Trophoblast cell (in vitro differentiated cells and primary cell): Measurements from ENCODE around the gene SCAMP5.

ENCODE experiments used
- DNase-seq, 2 donors: peaks; one replicate each; pipeline ENCODE4 v3.0.0-alpha.2; 2016
- H2AFZ ChIP-seq: 2 replicates; pipeline ENCODE4 v1.6.1; 2013; ENCODE audit warnings: low read length, moderate library complexity, mild to moderate bottlenecking; ENCODE audit not compliant: insufficient read depth, poor library complexity
- H2AK5ac ChIP-seq: 2 replicates; pipeline ENCODE4 v1.6.1; 2013; ENCODE audit warnings: mild to moderate bottlenecking, low read length
- H2BK120ac ChIP-seq: 2 replicates; pipeline ENCODE4 v1.6.1; 2013; ENCODE audit warnings: low read length, mild to moderate bottlenecking, moderate library complexity; ENCODE audit not compliant: insufficient read depth, poor library complexity
- H2BK12ac ChIP-seq: 2 replicates; pipeline ENCODE4 v1.6.1; 2013; ENCODE audit warnings: mild to moderate bottlenecking, low read length, moderate library complexity
- H2BK5ac ChIP-seq: 2 replicates; pipeline ENCODE4 v1.6.1; 2013; ENCODE audit warnings: low read length, low read depth, moderate library complexity, mild to moderate bottlenecking; ENCODE audit not compliant: poor library complexity
- H3K14ac ChIP-seq: 2 replicates; pipeline ENCODE4 v1.6.1; 2013; ENCODE audit warnings: mild to moderate bottlenecking, low read length
- H3K18ac ChIP-seq: 2 replicates; pipeline ENCODE4 v1.6.1; 2013; ENCODE audit warnings: mild to moderate bottlenecking, low read length
- H3K23ac ChIP-seq: 2 replicates; pipeline ENCODE4 v1.6.1; 2013; ENCODE audit warnings: low read length
- H3K27ac ChIP-seq: 2 replicates; pipeline ENCODE4 v1.5.1; 2013; ENCODE audit warnings: low read depth, mild to moderate bottlenecking, inconsistent platforms, low read length, moderate library complexity
- H3K27me3 ChIP-seq: 2 replicates; pipeline ENCODE4 v1.6.1; 2013; ENCODE audit warnings: inconsistent platforms, mild to moderate bottlenecking, low read length, moderate library complexity; ENCODE audit not compliant: insufficient read depth
- H3K36me3 ChIP-seq, 2 experiments: 1 replicate in 1 of 2; 2 replicates in 1 of 2; pipeline ENCODE4 v1.6.1; 2013; ENCODE audit warnings: low read length in 2 of 2, mild to moderate bottlenecking in 2 of 2, moderate library complexity in 1 of 2; ENCODE audit not compliant: insufficient read depth in 2 of 2, control insufficient read depth in 1 of 2
- H3K4ac ChIP-seq: 2 replicates; pipeline ENCODE4 v1.6.1; 2013; ENCODE audit warnings: low read depth, mild to moderate bottlenecking, low read length, moderate library complexity
- H3K4me1 ChIP-seq, 2 experiments: 1 replicate in 1 of 2; 2 replicates in 1 of 2; pipeline ENCODE4 v1.6.1; 2013; ENCODE audit warnings: low read length in 2 of 2, mild to moderate bottlenecking in 2 of 2, moderate library complexity in 1 of 2; ENCODE audit not compliant: insufficient read depth in 2 of 2, control insufficient read depth in 1 of 2
- H3K4me2 ChIP-seq: 2 replicates; pipeline ENCODE4 v1.6.1; 2013; ENCODE audit warnings: inconsistent platforms, mild to moderate bottlenecking, low read length, moderate library complexity
- H3K4me3 ChIP-seq: 2 replicates; pipeline ENCODE4 v1.5.1; 2013; ENCODE audit warnings: mild to moderate bottlenecking, low read depth, low read length, inconsistent platforms
- H3K79me1 ChIP-seq: one replicate; pipeline ENCODE4 v1.6.1; 2013; ENCODE audit warnings: low read length
- H3K79me2 ChIP-seq: 2 replicates; pipeline ENCODE4 v1.6.1; 2013; ENCODE audit warnings: low read length, mild to moderate bottlenecking; ENCODE audit not compliant: control insufficient read depth, insufficient read depth, poor library complexity
- H3K9ac ChIP-seq: 2 replicates; pipeline ENCODE4 v1.6.1; 2013; ENCODE audit warnings: mild to moderate bottlenecking, low read length
- H3K9me3 ChIP-seq: 2 replicates; pipeline ENCODE4 v1.6.1; 2013; ENCODE audit warnings: low read depth, mild to moderate bottlenecking, control low read depth, inconsistent platforms, low read length; ENCODE audit not compliant: insufficient read depth
- H4K12ac ChIP-seq: 2 replicates; pipeline ENCODE4 v1.6.1; 2013; ENCODE audit warnings: low read depth, mild to moderate bottlenecking, low read length, moderate library complexity
- H4K8ac ChIP-seq: 2 replicates; pipeline ENCODE4 v1.6.1; 2013; ENCODE audit warnings: low read depth, mild to moderate bottlenecking, low read length, moderate library complexity
- H4K91ac ChIP-seq: one replicate; pipeline ENCODE4 v1.6.1; 2013; ENCODE audit warnings: low read depth, mild to moderate bottlenecking, low read length, moderate library complexity
- WGBS: extraction: QIAGEN DNeasy Blood & Tissue Kit; methylation state at CpG from one replicate; pipeline ENCODE4 v1.1.7; 2013; ENCODE audit warnings: missing lambda C conversion rate; ENCODE audit not compliant: insufficient read length, insufficient coverage; ENCODE audit errors: extremely low coverage; 5-methylcytosine and 5-hydroxymethylcytosine counted together

SCAMP5 gene

DNA sequence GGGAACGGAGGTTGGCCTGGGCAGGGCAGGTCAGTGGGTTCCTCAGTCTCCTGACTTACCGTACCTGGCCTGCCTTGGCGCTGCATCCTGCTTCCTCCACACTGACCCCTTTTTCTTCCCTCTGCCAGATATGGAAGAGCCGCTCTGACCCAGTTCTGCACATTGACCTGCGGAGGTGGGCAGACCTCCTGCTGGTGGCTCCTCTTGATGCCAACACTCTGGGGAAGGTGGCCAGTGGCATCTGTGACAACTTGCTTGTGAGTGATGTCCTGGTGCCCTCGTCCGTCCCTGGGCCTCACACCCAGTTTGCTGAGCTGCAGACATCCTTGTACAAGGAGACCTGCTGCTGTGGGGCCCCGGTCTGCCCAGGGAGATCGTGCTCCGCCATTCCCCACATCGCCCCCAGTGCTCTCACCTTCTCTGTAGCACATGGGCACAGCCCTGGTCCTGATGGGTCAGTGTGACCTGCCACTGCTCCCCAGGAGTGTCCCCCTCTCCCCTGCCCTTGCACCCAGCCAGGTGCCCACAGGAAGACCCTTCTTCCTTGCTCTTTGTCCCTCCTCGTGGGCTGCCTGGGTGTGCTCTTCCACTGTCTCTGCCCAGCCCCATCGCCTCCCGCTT, 49.0 kb downstream of the SCAMP5 start:
- H4K8ac ChIP-seq = no peak overlapping the region
- peaks cover 3% of the 10 kb centered on the region for H3K79me1 ChIP-seq
- H3K9ac ChIP-seq = no peak overlapping the region
- no peak overlapping the region for H2BK5ac ChIP-seq
- H3K9me3 ChIP-seq = peaks cover 2% of the 10 kb centered on the region
- H3K36me3 ChIP-seq = peaks cover 0 to 13% of the 10 kb centered on the region in 2 experiments
- no peak overlapping the region for H3K4ac ChIP-seq
- no peaks in the 10 kb centered on the region for H3K79me2 ChIP-seq
- no peak overlapping the region for H3K18ac ChIP-seq
- no peak overlapping the region for H4K91ac ChIP-seq
- H2BK12ac ChIP-seq = no peak overlapping the region
- no peak for DNase-seq
- no peak overlapping the region for H3K4me2 ChIP-seq
- H4K12ac ChIP-seq = no peak overlapping the region
- WGBS = no CpG with 5 or more reads among the region's 14 CpGs
- H2AFZ ChIP-seq = no peak overlapping the region
- H3K27me3 ChIP-seq = no peaks in the 10 kb centered on the region
- no peak overlapping the region for H3K14ac ChIP-seq
- no peak overlapping the region for H2AK5ac ChIP-seq
- no peak overlapping the region for H2BK120ac ChIP-seq
- H3K27ac ChIP-seq = no peak overlapping the region
- peaks cover 27 to 29% of the 10 kb centered on the region in 2 experiments for H3K4me1 ChIP-seq
- H3K23ac ChIP-seq = no peak overlapping the region
- no peak overlapping the region for H3K4me3 ChIP-seq

DNA sequence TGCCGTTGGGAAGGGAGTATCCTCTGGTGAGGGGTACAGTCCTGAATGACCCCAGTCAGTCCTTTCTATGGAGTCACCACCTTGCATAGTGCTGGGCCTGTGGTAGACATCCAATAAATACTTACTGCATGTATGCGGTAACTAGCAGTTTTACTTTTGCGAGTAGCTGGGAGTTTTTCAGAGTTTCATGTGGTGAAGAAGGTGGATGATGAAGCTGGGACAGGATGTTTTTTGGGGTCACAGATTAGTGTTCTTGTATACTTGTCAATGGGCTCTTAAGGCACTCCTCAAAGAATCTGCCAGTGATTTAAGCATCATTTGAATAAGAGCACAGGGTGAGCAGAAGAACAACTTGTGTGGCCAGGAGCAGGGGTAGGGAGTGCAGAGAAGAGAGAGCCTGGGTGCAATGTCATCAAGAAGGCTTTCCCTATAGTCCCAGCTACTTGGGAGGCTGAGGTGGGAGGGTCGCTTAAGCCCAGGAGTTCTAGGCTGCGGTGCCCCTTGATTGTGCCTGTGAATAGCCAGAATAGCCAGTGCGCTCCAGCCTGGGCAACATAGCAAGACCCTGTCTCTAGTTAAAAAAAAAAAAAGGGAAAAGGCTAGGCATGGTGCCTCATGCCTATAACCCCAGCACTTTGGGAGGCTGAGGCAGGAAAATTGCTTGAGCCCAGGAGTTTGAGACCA, 50.1 kb downstream of the SCAMP5 start:
- no peak overlapping the region for H3K4me2 ChIP-seq
- DNase-seq = no peak
- H2BK5ac ChIP-seq = no peak overlapping the region
- H4K12ac ChIP-seq = no peak overlapping the region
- no peak overlapping the region for H2BK120ac ChIP-seq
- no peak overlapping the region for H4K91ac ChIP-seq
- peaks cover 2% of the 10 kb centered on the region for H3K9me3 ChIP-seq
- no peak overlapping the region for H3K23ac ChIP-seq
- no peak overlapping the region for H2BK12ac ChIP-seq
- WGBS = no CpG with 5 or more reads among the region's 6 CpGs
- H3K79me2 ChIP-seq = no peaks in the 10 kb centered on the region
- H3K14ac ChIP-seq = no peak overlapping the region
- peaks cover 0 to 13% of the 10 kb centered on the region in 2 experiments for H3K36me3 ChIP-seq
- H3K4me1 ChIP-seq = peaks cover 26 to 29% of the 10 kb centered on the region in 2 experiments
- H3K9ac ChIP-seq = no peak overlapping the region
- H3K4me3 ChIP-seq = no peak overlapping the region
- no peak overlapping the region for H3K27ac ChIP-seq
- H3K27me3 ChIP-seq = no peaks in the 10 kb centered on the region
- no peak overlapping the region for H2AK5ac ChIP-seq
- no peak overlapping the region for H4K8ac ChIP-seq
- no peak overlapping the region for H2AFZ ChIP-seq
- no peak overlapping the region for H3K4ac ChIP-seq
- peaks cover 3% of the 10 kb centered on the region for H3K79me1 ChIP-seq
- no peak overlapping the region for H3K18ac ChIP-seq

DNA sequence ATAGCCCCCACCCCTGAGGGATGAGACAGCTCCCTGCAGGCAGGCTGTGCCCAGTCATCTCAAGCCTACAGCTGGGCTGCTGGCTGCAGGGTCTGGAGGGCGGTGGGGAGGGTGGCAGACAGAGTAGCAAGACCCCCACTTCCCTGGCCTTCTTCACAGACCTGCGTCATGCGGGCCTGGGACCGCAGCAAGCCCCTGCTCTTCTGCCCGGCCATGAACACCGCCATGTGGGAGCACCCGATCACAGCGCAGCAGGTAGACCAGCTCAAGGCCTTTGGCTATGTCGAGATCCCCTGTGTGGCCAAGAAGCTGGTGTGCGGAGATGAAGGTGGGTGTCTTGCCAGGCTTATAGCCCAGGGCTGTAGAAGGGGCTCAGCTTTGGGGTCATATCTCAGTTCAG, 53.0 kb downstream of the SCAMP5 start:
- no peak overlapping the region for H2BK5ac ChIP-seq
- H3K79me2 ChIP-seq = no peaks in the 10 kb centered on the region
- H3K27me3 ChIP-seq = no peaks in the 10 kb centered on the region
- H3K79me1 ChIP-seq = peaks cover 3% of the 10 kb centered on the region
- H3K4me2 ChIP-seq = no peak overlapping the region
- no peak overlapping the region for H4K91ac ChIP-seq
- no peak overlapping the region for H3K27ac ChIP-seq
- no peak overlapping the region for H3K4me3 ChIP-seq
- no peak overlapping the region for H2BK120ac ChIP-seq
- H3K23ac ChIP-seq = no peak overlapping the region
- no peak overlapping the region for H3K14ac ChIP-seq
- H2BK12ac ChIP-seq = no peak overlapping the region
- H3K9me3 ChIP-seq = peaks cover 2% of the 10 kb centered on the region
- peaks cover 0 to 13% of the 10 kb centered on the region in 2 experiments for H3K36me3 ChIP-seq
- no peak overlapping the region for H2AFZ ChIP-seq
- peaks cover 18 to 21% of the 10 kb centered on the region in 2 experiments for H3K4me1 ChIP-seq
- H4K8ac ChIP-seq = no peak overlapping the region
- no peak overlapping the region for H2AK5ac ChIP-seq
- no peak overlapping the region for H3K4ac ChIP-seq
- DNase-seq = no peak
- H3K9ac ChIP-seq = no peak overlapping the region
- WGBS = no CpG with 5 or more reads among the region's 10 CpGs
- H3K18ac ChIP-seq = no peak overlapping the region
- H4K12ac ChIP-seq = no peak overlapping the region

DNA sequence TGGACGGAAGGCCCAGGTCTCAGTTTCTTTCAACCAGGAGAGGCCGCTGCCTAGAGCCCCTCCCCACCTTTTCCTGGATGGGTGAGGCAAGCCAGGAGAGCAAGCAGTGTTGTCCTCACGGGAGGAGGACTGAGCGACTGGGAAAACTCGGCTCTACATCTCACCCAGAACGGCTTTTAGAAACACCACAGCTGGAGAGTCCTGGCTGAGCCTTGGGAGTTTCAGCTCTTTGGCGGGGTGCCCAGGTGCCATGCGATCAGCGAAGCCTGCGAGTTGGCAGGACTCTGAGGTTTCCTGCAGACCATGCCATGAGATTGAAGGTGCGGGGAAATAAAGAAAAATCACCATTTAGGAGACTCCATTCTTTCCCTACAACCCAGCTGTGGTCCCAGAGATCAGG, 54.0 kb downstream of the SCAMP5 start:
- no peak for DNase-seq
- peaks cover 2% of the 10 kb centered on the region for H3K9me3 ChIP-seq
- H3K27ac ChIP-seq = no peak overlapping the region
- H4K91ac ChIP-seq = no peak overlapping the region
- H2AK5ac ChIP-seq = no peak overlapping the region
- H3K79me1 ChIP-seq = peaks cover 3% of the 10 kb centered on the region
- H4K8ac ChIP-seq = no peak overlapping the region
- no peak overlapping the region for H3K18ac ChIP-seq
- no peak overlapping the region for H2BK12ac ChIP-seq
- no peak overlapping the region for H3K4ac ChIP-seq
- no peak overlapping the region for H2BK120ac ChIP-seq
- peaks cover 10 to 12% of the 10 kb centered on the region in 2 experiments for H3K4me1 ChIP-seq
- H3K4me2 ChIP-seq = no peak overlapping the region
- no peaks in the 10 kb centered on the region for H3K79me2 ChIP-seq
- H2AFZ ChIP-seq = no peak overlapping the region
- no peaks in the 10 kb centered on the region for H3K27me3 ChIP-seq
- no CpG with 5 or more reads among the region's 11 CpGs for WGBS
- H2BK5ac ChIP-seq = no peak overlapping the region
- no peak overlapping the region for H3K4me3 ChIP-seq
- no peak overlapping the region for H3K23ac ChIP-seq
- H3K9ac ChIP-seq = no peak overlapping the region
- H3K14ac ChIP-seq = no peak overlapping the region
- H4K12ac ChIP-seq = no peak overlapping the region
- peaks cover 0 to 11% of the 10 kb centered on the region in 2 experiments for H3K36me3 ChIP-seq
